Gastroesophageal sphincter (tissue), 4 donors: ENCODE measurements around the gene RNF180. TPM values are rescaled to one million over a fixed set of nuclear protein-coding genes. Genes with fewer than 3 reads are reported as not detected.
"Not testable (repeated sequence)": the region's sequence is repeated elsewhere in the genome, so short reads cannot be mapped to it uniquely, and the experiment has no call there.

Experiments used
- ATAC-seq: fragments of 150-250 bp; one replicate; pipeline ENCODE4 v1.9.1; 2016; ENCODE audit warnings: mild to moderate bottlenecking, moderate library complexity
- H3K27ac ChIP-seq, 4 donors: fragments of 200-600 bp; sonication (generic) in 3 of 4; 1 replicate in 3 of 4; 2 replicates in 1 of 4; pipeline ENCODE4 v1.5.1; 2016 to 2019
- H3K27me3 ChIP-seq: fragments of 200-600 bp; sonication (generic); one replicate; pipeline ENCODE4 v1.5.1; 2019
- H3K36me3 ChIP-seq, 2 donors: fragments of 200-600 bp; sonication (generic); one replicate each; pipeline ENCODE4 v1.5.1; 2019; ENCODE audit warnings: control low read depth in 1 of 2
- H3K4me1 ChIP-seq, 3 donors: fragments of 200-600 bp; sonication (generic); 1 replicate in 2 of 3; 2 replicates in 1 of 3; pipeline ENCODE4 v1.5.1; 2016 to 2019; ENCODE audit warnings: control low read depth in 2 of 3
- H3K4me3 ChIP-seq, 2 donors: fragments of 200-600 bp; sonication (generic); one replicate each; pipeline ENCODE4 v1.5.1; 2019; ENCODE audit warnings: mild to moderate bottlenecking in 1 of 2, moderate library complexity in 1 of 2
- H3K9me3 ChIP-seq, 3 donors: fragments of 200-600 bp; sonication (generic); one replicate each; pipeline ENCODE4 v1.5.1; 2017 to 2019; ENCODE audit warnings: control low read depth in 2 of 3
- EP300 ChIP-seq: sonication (generic); formaldehyde crosslinking; IDR thresholded peaks from one replicate; pipeline ENCODE4 v1.6.1; 2017; ENCODE audit warnings: antibody characterized with exemption, mild to moderate bottlenecking
- POLR2A ChIP-seq, 2 donors: fragments of 450-650 bp; IDR thresholded peaks; one replicate each; pipeline ENCODE4 v1.6.1; 2017; ENCODE audit warnings: antibody characterized with exemption in 2 of 2, mild to moderate bottlenecking in 2 of 2, moderate library complexity in 1 of 2
- POLR2AphosphoS5 ChIP-seq: sonication (generic); formaldehyde crosslinking; IDR thresholded peaks from one replicate; pipeline ENCODE4 v1.6.1; 2017; ENCODE audit warnings: antibody characterized with exemption
- WGBS, 2 donors: methylation state at CpG; one replicate each; pipeline ENCODE4 v1.1.5; 2018; ENCODE audit warnings: low coverage in 1 of 2; 5-methylcytosine and 5-hydroxymethylcytosine counted together
- total RNA-seq, 4 donors: library from RNA; depleted of rRNA; stranded (reverse); fragments of >200 nt; gene quantifications; one replicate each; pipeline ENCODE4 v1.1.0, GENCODE V29; 2016
- TF ChIP-seq, protein P1 (sequence below), 4 experiments: fragments of 200-600 bp in 2 of 4; fragments of 450-650 bp in 2 of 4; sonication (generic) in 1 of 4; IDR thresholded peaks; one replicate each; pipeline ENCODE4 v1.5.1; 2017 to 2019; ENCODE audit warnings: antibody characterized with exemption in 4 of 4, mild to moderate bottlenecking in 2 of 4, moderate library complexity in 2 of 4

The RNF180 gene
- total RNA-seq, 4 donors from 2014 or later: 22.0 to 41.6 (median 25.3) TPM

DNA sequence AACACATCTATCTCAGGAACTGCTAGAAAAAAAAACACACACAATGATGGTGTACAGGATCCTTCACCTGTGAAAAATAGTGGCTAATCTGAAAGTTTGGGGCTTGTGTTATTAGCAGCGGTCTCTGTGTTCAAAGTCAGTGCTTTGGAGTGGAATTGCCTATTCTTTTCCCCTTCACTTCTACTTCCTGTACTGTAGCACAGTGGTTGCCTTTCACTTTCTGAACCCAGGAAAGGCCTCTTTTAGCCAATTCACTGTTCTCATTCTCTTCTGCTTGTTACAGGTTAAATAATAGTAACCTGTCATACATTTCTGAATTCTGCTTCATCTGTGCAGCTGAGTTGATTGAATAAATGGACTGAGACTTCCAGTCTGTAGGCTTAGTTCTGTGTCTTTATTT is 178.9 kb downstream of the RNF180 start:
- TF ChIP-seq EP300 (no peak), POLR2A (IDR thresholded peaks at IDR 0.05) (no peak), POLR2AphosphoS5 (no peak)
- TF ChIP-seq, protein P1, sequence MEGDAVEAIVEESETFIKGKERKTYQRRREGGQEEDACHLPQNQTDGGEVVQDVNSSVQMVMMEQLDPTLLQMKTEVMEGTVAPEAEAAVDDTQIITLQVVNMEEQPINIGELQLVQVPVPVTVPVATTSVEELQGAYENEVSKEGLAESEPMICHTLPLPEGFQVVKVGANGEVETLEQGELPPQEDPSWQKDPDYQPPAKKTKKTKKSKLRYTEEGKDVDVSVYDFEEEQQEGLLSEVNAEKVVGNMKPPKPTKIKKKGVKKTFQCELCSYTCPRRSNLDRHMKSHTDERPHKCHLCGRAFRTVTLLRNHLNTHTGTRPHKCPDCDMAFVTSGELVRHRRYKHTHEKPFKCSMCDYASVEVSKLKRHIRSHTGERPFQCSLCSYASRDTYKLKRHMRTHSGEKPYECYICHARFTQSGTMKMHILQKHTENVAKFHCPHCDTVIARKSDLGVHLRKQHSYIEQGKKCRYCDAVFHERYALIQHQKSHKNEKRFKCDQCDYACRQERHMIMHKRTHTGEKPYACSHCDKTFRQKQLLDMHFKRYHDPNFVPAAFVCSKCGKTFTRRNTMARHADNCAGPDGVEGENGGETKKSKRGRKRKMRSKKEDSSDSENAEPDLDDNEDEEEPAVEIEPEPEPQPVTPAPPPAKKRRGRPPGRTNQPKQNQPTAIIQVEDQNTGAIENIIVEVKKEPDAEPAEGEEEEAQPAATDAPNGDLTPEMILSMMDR (IDR thresholded peaks at IDR 0.05): no peak
- H3K27me3 ChIP-seq: no peaks in the 10 kb centered on the region
- ATAC-seq: no peak
- H3K4me3 ChIP-seq: no peak overlapping the region
- no peaks in the 10 kb centered on the region for H3K4me1 ChIP-seq
- no peak overlapping the region for H3K27ac ChIP-seq
- peaks cover 0 to 6% (median 0%) of the 10 kb centered on the region in 3 donors for H3K9me3 ChIP-seq
- 86% methylated on average over 1 of the region's 1 CpG for WGBS, 2 donors
- H3K36me3 ChIP-seq: no peaks in the 10 kb centered on the region

GRCh38 chr5:64347309-64347708 is 181.7 kb downstream of the RNF180 start:
- Histone ChIP-seq H3K27ac (no peak overlapping the region), H3K36me3 (no peaks in the 10 kb centered on the region), H3K4me1 (no peaks in the 10 kb centered on the region), H3K27me3 (no peaks in the 10 kb centered on the region), H3K9me3 (peaks cover 0 to 10% (median 0%) of the 10 kb centered on the region in 3 donors), H3K4me3 (no peak overlapping the region)
- no peak for TF ChIP-seq POLR2AphosphoS5
- TF ChIP-seq, protein P1 (IDR thresholded peaks at IDR 0.05): no peak
- TF ChIP-seq POLR2A (IDR thresholded peaks at IDR 0.05): no peak
- no peak for TF ChIP-seq EP300
- no peak for ATAC-seq

DNA sequence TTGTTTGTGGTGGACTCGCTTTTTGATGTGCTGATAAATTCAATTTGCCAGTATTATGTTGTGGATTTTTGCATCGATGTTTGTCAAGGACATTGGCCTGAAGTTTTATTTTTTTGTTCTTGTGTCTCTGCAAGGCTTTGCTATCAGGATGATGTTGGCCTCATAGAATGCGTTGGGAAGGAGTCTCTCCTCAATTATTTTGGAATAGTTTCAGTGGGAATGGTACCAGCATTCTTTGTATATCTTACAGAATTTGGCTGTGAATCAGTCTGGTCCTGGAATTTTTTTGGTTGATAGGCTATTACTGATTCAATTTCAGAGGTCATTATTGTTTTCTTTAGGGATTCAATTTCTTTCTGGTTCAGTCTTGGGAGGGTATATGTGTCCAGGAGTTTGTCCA is 198.8 kb downstream of the RNF180 start:
- Histone ChIP-seq H3K4me1 (no peaks in the 10 kb centered on the region), H3K36me3 (no peaks in the 10 kb centered on the region), H3K4me3 (no peak overlapping the region), H3K27ac (no peak overlapping the region), H3K27me3 (no peaks in the 10 kb centered on the region), H3K9me3 (peaks cover 0 to 26% (median 0%) of the 10 kb centered on the region in 3 donors)
- no peak for ATAC-seq
- TF ChIP-seq POLR2A (IDR thresholded peaks at IDR 0.05) (no peak), EP300 (no peak), POLR2AphosphoS5 (no peak)
- TF ChIP-seq, protein P1 (IDR thresholded peaks at IDR 0.05): no peak
- 55 to 86% methylated on average over 3 of the region's 3 CpGs for WGBS, 2 donors

DNA sequence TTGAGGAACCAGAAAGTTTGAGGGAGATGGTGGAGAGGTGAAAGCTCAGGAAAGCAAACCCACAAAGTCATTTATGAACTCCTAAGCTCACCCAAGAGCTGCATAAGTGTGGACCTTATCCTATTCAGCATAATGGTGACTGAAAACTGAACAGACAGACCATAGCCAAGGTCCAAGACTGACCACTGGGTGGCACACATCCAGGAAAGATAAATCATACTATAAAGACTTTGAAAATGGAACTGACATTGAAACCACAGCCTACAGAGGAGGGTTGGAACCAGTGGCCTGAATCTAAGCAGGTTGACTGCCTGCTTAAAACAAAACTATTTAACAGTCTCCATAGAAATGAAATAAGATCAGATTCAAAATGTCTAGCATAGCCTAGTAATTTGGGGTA is 219.1 kb downstream of the RNF180 start:
- Histone ChIP-seq H3K27me3 (no peaks in the 10 kb centered on the region), H3K36me3 (no peaks in the 10 kb centered on the region), H3K9me3 (peaks cover 0 to 21% (median 0%) of the 10 kb centered on the region in 3 donors), H3K4me3 (no peak overlapping the region), H3K4me1 (no peaks in the 10 kb centered on the region), H3K27ac (no peak overlapping the region)
- no peak for ATAC-seq
- no peak for TF ChIP-seq EP300

DNA sequence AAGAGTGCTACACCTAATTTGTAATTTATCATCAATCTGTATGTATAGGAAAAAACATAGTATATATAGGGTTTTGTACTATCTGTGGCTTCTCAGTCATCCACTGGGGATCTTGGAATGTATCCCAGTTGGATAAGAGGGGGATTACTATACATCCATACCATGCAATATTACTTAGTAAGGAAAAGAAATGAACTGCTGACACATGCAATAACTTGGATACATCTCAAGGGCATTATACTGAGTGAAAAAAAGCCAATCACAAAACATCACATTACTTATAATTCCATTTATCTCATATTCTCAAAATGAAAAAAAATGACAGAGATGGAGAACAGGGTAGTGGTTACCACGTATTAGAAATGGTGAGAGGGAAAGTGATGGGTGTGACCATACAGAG is 231.9 kb downstream of the RNF180 start:
- Histone ChIP-seq H3K9me3 (peaks cover 0 to 16% (median 0%) of the 10 kb centered on the region in 3 donors), H3K4me3 (no peak overlapping the region), H3K27ac (no peak overlapping the region), H3K4me1 (no peaks in the 10 kb centered on the region), H3K36me3 (no peaks in the 10 kb centered on the region), H3K27me3 (no peaks in the 10 kb centered on the region)
- no peak for ATAC-seq
- WGBS, 2 donors: 76 to 88% methylated on average over 1 of the region's 1 CpG
- TF ChIP-seq EP300: no peak
- TF ChIP-seq, protein P1 (IDR thresholded peaks at IDR 0.05): no peak
- TF ChIP-seq POLR2A (IDR thresholded peaks at IDR 0.05): no peak
- TF ChIP-seq POLR2AphosphoS5: no peak

DNA sequence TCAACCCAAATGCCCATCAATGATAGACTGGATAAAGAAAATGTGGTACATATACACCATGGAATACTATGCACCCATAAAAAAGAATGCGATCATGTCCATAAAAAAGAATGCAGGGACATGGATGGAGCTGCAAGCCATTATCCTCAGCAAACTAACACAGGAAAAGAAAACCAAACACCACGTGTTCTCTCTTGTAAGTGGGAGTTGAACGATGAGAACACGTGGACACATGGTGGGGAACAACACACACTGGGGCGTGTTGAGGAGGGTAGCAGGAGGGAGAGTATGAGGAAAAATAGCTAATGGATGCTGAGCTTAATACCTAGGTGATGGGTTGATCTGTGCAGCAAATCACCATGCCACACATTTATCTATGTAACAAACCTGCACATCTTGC is 233.1 kb downstream of the RNF180 start:
- not testable (repeated sequence) for H3K27ac ChIP-seq, H3K4me3 ChIP-seq, H3K27me3 ChIP-seq, ATAC-seq, H3K36me3 ChIP-seq, H3K4me1 ChIP-seq
- WGBS, 2 donors: 82 to 100% methylated on average over 1 to 5 of the region's 5 CpGs
- peaks cover 0 to 13% (median 0%) of the 10 kb centered on the region in 3 donors for H3K9me3 ChIP-seq

GRCh38 chr5:64407103-64407825 is 241.6 kb downstream of the RNF180 start:
- not testable (repeated sequence) for H3K27me3 ChIP-seq, H3K4me3 ChIP-seq, H3K4me1 ChIP-seq, H3K36me3 ChIP-seq, ATAC-seq, H3K27ac ChIP-seq
- no CpG with 5 or more reads among the region's 5 CpGs for WGBS, 2 donors
- peaks cover 0 to 14% (median 0%) of the 10 kb centered on the region in 3 donors for H3K9me3 ChIP-seq
